Transverse colon (tissue), 4 donors: ENCODE measurements around the gene MAN1A2. TPM values are rescaled to one million over a fixed set of nuclear protein-coding genes. Genes with fewer than 3 reads are reported as not detected.

Experiments
- DNase-seq: peaks from one replicate; pipeline ENCODE4 v3.0.0-alpha.2; 2019
- H3K27ac ChIP-seq, 4 donors: fragments of 200-600 bp; sonication (generic); 2 replicates each; pipeline ENCODE4 v1.5.1; 2016 to 2018; ENCODE audit warnings: inconsistent platforms in 4 of 4
- H3K27me3 ChIP-seq: fragments of 200-600 bp; sonication (generic); 2 replicates; pipeline ENCODE4 v1.5.1; 2017; ENCODE audit warnings: inconsistent platforms
- H3K36me3 ChIP-seq, 4 donors: fragments of 200-600 bp; sonication (generic); 2 replicates each; pipeline ENCODE4 v1.5.1; 2017 to 2019; ENCODE audit warnings: inconsistent platforms in 4 of 4
- H3K4me1 ChIP-seq, 4 donors: fragments of 200-600 bp; sonication (generic); 2 replicates each; pipeline ENCODE4 v1.5.1; 2017 to 2020; ENCODE audit warnings: inconsistent platforms in 4 of 4
- H3K4me3 ChIP-seq, 4 donors: fragments of 200-600 bp; sonication (generic); 1 replicate in 1 of 4; 2 replicates in 3 of 4; pipeline versions ENCODE4 v1.5.1 to v1.6.1; 2017 to 2019; ENCODE audit warnings: inconsistent platforms in 4 of 4
- H3K9me3 ChIP-seq, 2 donors: fragments of 200-600 bp; sonication (generic); 2 replicates each; pipeline ENCODE4 v1.5.1; 2017 to 2019; ENCODE audit warnings: inconsistent platforms in 2 of 2
- CTCF ChIP-seq, 5 experiments: fragments of 200-600 bp in 3 of 5; fragments of 450-650 bp in 2 of 5; sonication (generic) in 3 of 5; IDR thresholded peaks; 1 replicate in 2 of 5; 2 replicates in 3 of 5; pipeline ENCODE4 v1.5.1; 2016 to 2017; ENCODE audit warnings: antibody characterized with exemption in 5 of 5, inconsistent platforms in 3 of 5, mild to moderate bottlenecking in 2 of 5, moderate library complexity in 1 of 5
- EP300 ChIP-seq: sonication (generic); formaldehyde crosslinking; IDR thresholded peaks from one replicate; pipeline ENCODE4 v1.6.1; 2017; ENCODE audit warnings: antibody characterized with exemption, low read depth
- POLR2A ChIP-seq: fragments of 450-650 bp; IDR thresholded peaks from one replicate; pipeline ENCODE4 v1.6.1; 2016; ENCODE audit warnings: antibody characterized with exemption, mild to moderate bottlenecking, moderate library complexity
- POLR2AphosphoS5 ChIP-seq, 3 donors: sonication (generic); formaldehyde crosslinking; IDR thresholded peaks; one replicate each; pipeline ENCODE4 v1.6.1; 2016; ENCODE audit warnings: antibody characterized with exemption in 3 of 3
- WGBS, 2 donors: methylation state at CpG; one replicate each; pipeline ENCODE4 v1.1.5; 2018; ENCODE audit warnings: low coverage in 1 of 2; 5-methylcytosine and 5-hydroxymethylcytosine counted together
- in situ Hi-C, 4 donors: fragments of 200-750 bp; cut with MboI; loops; one replicate each; pipeline versions ENCODE4 v1.15.0 to v1.15.1; 2017; ENCODE audit warnings: low sequenced_read_pairs in 3 of 4, low pct_ligation_motif_present in 1 of 4, low pct_unique_long_range_greater_than_20kb in 1 of 4
- intact Hi-C: fragments of 100-400 bp; cut with DNase I; formaldehyde crosslinking; loops from one replicate; pipeline ENCODE4 v1.15.1; 2023; ENCODE audit warnings: low total_unique reads
- total RNA-seq, 4 donors: library from RNA; depleted of rRNA; stranded (reverse); fragments of >200 nt; gene quantifications; one replicate each; pipeline ENCODE4 v1.1.0, GENCODE V29; 2016

MAN1A2 gene
- total RNA-seq, 4 donors from 2014 or later, result 9.0 to 38.6 (median 21.6) TPM

- in situ Hi-C loops, result loop anchor here in 2 of 4 donors (25.0 kb wide), 1 partner anchor 386 kb away; no protein-coding TSS in a partner anchor
- Histone ChIP-seq H3K9me3 (no peaks in the 10 kb centered on the region), H3K4me1 (no peaks in the 10 kb centered on the region), H3K27ac (no peak overlapping the region), H3K27me3 (no peaks in the 10 kb centered on the region), H3K36me3 (peaks cover 0 to 4% (median 0%) of the 10 kb centered on the region in 4 donors), H3K4me3 (no peak overlapping the region)
- intact Hi-C loops, result no loop called here
- 80 to 84% methylated on average over 3 of the region's 3 CpGs for WGBS, 2 donors
- DNase-seq, result no peak
- no peak for TF ChIP-seq POLR2A
- TF ChIP-seq POLR2AphosphoS5 (IDR thresholded peaks at IDR 0.05), result no peak
- TF ChIP-seq CTCF (IDR thresholded peaks at IDR 0.05), result no peak
- no peak for TF ChIP-seq EP300
Measured at GRCh38 chr1:117501281-117501680, 134.0 kb downstream of the MAN1A2 start.

- Histone ChIP-seq H3K36me3 (peaks cover 0 to 4% (median 0%) of the 10 kb centered on the region in 4 donors), H3K27ac (no peak overlapping the region), H3K4me1 (no peaks in the 10 kb centered on the region), H3K27me3 (no peaks in the 10 kb centered on the region), H3K9me3 (no peaks in the 10 kb centered on the region), H3K4me3 (no peak overlapping the region)
- no peak for DNase-seq
- intact Hi-C loops, result no loop called here
- WGBS, 2 donors, result 54 to 86% methylated on average over 1 to 3 of the region's 3 CpGs
- TF ChIP-seq POLR2A (no peak), CTCF (IDR thresholded peaks at IDR 0.05) (no peak), POLR2AphosphoS5 (IDR thresholded peaks at IDR 0.05) (no peak), EP300 (no peak)
- in situ Hi-C loops, result loop anchor here in 3 of 4 donors (10.0 to 25.0 kb wide), 2 partner anchors 374 to 376 kb away; no protein-coding TSS in a partner anchor
Measured at GRCh38 chr1:117511273-117511672, 144.0 kb downstream of the MAN1A2 start.

GRCh38 chr1:117512728-117513321 is 145.6 kb downstream of the MAN1A2 start:
- in situ Hi-C loops, result loop anchor here in 3 of 4 donors (10.0 to 25.0 kb wide), 2 partner anchors 372 to 374 kb away; no protein-coding TSS in a partner anchor
- Histone ChIP-seq H3K9me3 (no peaks in the 10 kb centered on the region), H3K4me1 (no peaks in the 10 kb centered on the region), H3K36me3 (no peaks in the 10 kb centered on the region), H3K27ac (no peak overlapping the region), H3K4me3 (no peak overlapping the region), H3K27me3 (no peaks in the 10 kb centered on the region)
- WGBS, 2 donors, result 5% methylated on average over 1 of the region's 1 CpG; no CpG with 5 or more reads in 1 of the 2 donors
- TF ChIP-seq POLR2AphosphoS5 (IDR thresholded peaks at IDR 0.05), result no peak
- TF ChIP-seq CTCF (IDR thresholded peaks at IDR 0.05), result peak; percentile 48 to 67 (median 59)
- intact Hi-C loops, result no loop called here
- no peak for DNase-seq

- in situ Hi-C loops, result loop anchor here (5.0 to 25.0 kb wide), 5 partner anchors 224 to 364 kb away; no protein-coding TSS in a partner anchor
- intact Hi-C loops, result no loop called here
- H3K9me3 ChIP-seq, result no peaks in the 10 kb centered on the region
- peaks cover 0 to 9% (median 6%) of the 10 kb centered on the region in 4 donors for H3K4me1 ChIP-seq
- no peaks in the 10 kb centered on the region for H3K36me3 ChIP-seq
- 67 to 83% methylated on average over 1 of the region's 1 CpG for WGBS, 2 donors
- no peak for TF ChIP-seq POLR2A
- no peak for TF ChIP-seq POLR2AphosphoS5 (IDR thresholded peaks at IDR 0.05)
- TF ChIP-seq EP300, result no peak
- no peak for TF ChIP-seq CTCF (IDR thresholded peaks at IDR 0.05)
- DNase-seq, result no peak
- H3K27ac ChIP-seq, result no peak overlapping the region
- no peaks in the 10 kb centered on the region for H3K27me3 ChIP-seq
- no peak overlapping the region for H3K4me3 ChIP-seq
Measured at GRCh38 chr1:117523111-117523510, 155.9 kb downstream of the MAN1A2 start.
